CD4-positive, alpha-beta T cell (primary cell): ENCODE measurements around the gene PIK3R2. TPM values are rescaled to one million over a fixed set of nuclear protein-coding genes. Genes with fewer than 3 reads are reported as not detected.

Experiments
- ATAC-seq: fragments of 200-7000 bp; cut with Tn5 transposase; one replicate; pipeline ENCODE4 v1.10.0; 2022; ENCODE audit warnings: mild to moderate bottlenecking; ENCODE audit not compliant: poor library complexity
- CTCF ChIA-PET: fragments of 350-600 bp; sonication (Branson Sonifier 250); formaldehyde crosslinking; loops from one replicate; lab custom pipeline; 2021; ENCODE audit warnings: antibody characterized with exemption, inconsistent platforms; lab: Charles Lee
- POLR2A ChIA-PET: fragments of 350-600 bp; sonication (Branson Sonifier 250); formaldehyde crosslinking; loops from one replicate; lab custom pipeline; 2021; ENCODE audit warnings: antibody characterized with exemption, inconsistent platforms; lab: Charles Lee
- DNase-seq, 14 experiments: peaks; one replicate each; pipeline ENCODE4 v3.0.0-alpha.2; 2013 to 2020; ENCODE audit warnings: mixed read lengths in 2 of 14
- H3K27ac ChIP-seq, 2 donors: one replicate each; pipeline versions ENCODE4 v1.5.1 to v1.7.0; 2013; ENCODE audit warnings: low read length in 2 of 2, low read depth in 1 of 2, mild to moderate bottlenecking in 1 of 2
- H3K27me3 ChIP-seq, 2 experiments: 1 replicate in 1 of 2; 2 replicates in 1 of 2; pipeline versions ENCODE4 v1.6.1 to v1.7.0; 2013; ENCODE audit warnings: low read length in 2 of 2, control low read depth in 1 of 2, mild to moderate bottlenecking in 1 of 2, moderate library complexity in 1 of 2; ENCODE audit not compliant: insufficient read depth in 2 of 2, control insufficient read depth in 1 of 2
- H3K36me3 ChIP-seq: one replicate; pipeline ENCODE4 v1.6.1; 2013; ENCODE audit warnings: low read length, control low read depth; ENCODE audit not compliant: insufficient read depth
- H3K4me1 ChIP-seq: one replicate; pipeline ENCODE4 v1.6.1; 2013; ENCODE audit warnings: low read length, control low read depth; ENCODE audit not compliant: insufficient read depth
- H3K4me3 ChIP-seq: one replicate; pipeline ENCODE4 v1.5.1; 2013; ENCODE audit warnings: mild to moderate bottlenecking, low read length, moderate library complexity
- H3K9me3 ChIP-seq, 2 experiments: 1 replicate in 1 of 2; 2 replicates in 1 of 2; pipeline versions ENCODE4 v1.6.1 to v1.7.0; 2013; ENCODE audit warnings: low read length in 2 of 2, mild to moderate bottlenecking in 2 of 2, control low read depth in 1 of 2, moderate library complexity in 1 of 2; ENCODE audit not compliant: control insufficient read depth in 1 of 2, insufficient read depth in 1 of 2
- H3K27ac Mint-ChIP-seq: one replicate; pipeline ENCODE4 v1.8.0; 2020; ENCODE audit warnings: mixed read lengths
- H3K27me3 Mint-ChIP-seq: one replicate; pipeline ENCODE4 v1.8.0; 2021; ENCODE audit warnings: mixed read lengths
- H3K36me3 Mint-ChIP-seq: one replicate; pipeline ENCODE4 v1.8.0; 2021; ENCODE audit warnings: low read depth, mixed read lengths
- H3K4me1 Mint-ChIP-seq: one replicate; pipeline ENCODE4 v1.8.0; 2021; ENCODE audit warnings: low read depth, mixed read lengths
- H3K4me3 Mint-ChIP-seq: one replicate; pipeline ENCODE4 v1.8.0; 2020; ENCODE audit warnings: mild to moderate bottlenecking, mixed read lengths
- H3K9me3 Mint-ChIP-seq: one replicate; pipeline ENCODE4 v1.8.0; 2020; ENCODE audit warnings: mixed read lengths
- intact Hi-C, 2 experiments: fragments of 100-400 bp; cut with DNase I in 1 of 2; cut with micrococcal nuclease in 1 of 2; formaldehyde crosslinking; loops; one replicate each; pipeline versions ENCODE4 v1.15.1 to v1.9.0; 2023 to 2025; cut with DNase I, micrococcal nuclease
- total RNA-seq, 174 experiments: library from RNA in 2 of 174; stranded (reverse) in 2 of 174; gene quantifications; one replicate each; pipeline ENCODE4 v1.2.3 and lab custom pipeline; 2021 to 2026
- TF ChIP-seq, protein P1 (sequence below): fragments of 200-600 bp; IDR thresholded peaks from one replicate; pipeline ENCODE4 v1.8.0; 2022; ENCODE audit warnings: antibody characterized with exemption, mild to moderate bottlenecking

PIK3R2 gene
- total RNA-seq, 2 experiments from 2014 or later: 4.6 to 5.6 TPM

DNA sequence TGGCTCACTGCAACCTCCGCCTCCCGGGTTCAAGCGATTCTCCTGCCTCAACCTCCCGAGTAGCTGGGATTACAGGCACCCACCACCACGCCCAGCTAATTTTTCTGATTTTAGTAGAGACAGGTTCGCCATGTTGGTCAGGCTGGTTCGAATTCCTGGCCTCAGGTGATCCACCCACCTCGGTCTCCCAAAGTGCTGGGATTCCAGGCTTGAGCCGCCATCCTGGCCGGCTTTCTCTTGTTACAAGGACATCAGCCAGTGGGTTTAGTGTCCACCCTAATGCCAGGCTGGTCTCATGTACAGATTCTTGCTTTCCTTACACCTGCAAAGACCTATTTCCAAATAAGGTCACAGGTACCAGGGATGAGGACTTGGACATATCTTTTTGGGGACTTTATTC lies 6.8 kb downstream of the PIK3R2 start:
- peaks cover 23% of the 10 kb centered on the region for H3K4me1 ChIP-seq
- H3K9me3 Mint-ChIP-seq: no peaks in the 10 kb centered on the region
- no peaks in the 10 kb centered on the region for H3K27me3 Mint-ChIP-seq
- no peak overlapping the region for H3K4me3 ChIP-seq
- CTCF ChIA-PET: interaction anchor here (1.2 kb wide), 1 partner anchor 95 kb away, joined by 3 read pairs; a partner anchor contains a TSS
- intact Hi-C loops: loop anchor here in 1 of 2 experiments (1.0 to 2.0 kb wide), 2 partner anchors 47 to 91 kb away; no protein-coding TSS in a partner anchor
- peaks cover 13% of the 10 kb centered on the region for H3K4me1 Mint-ChIP-seq
- H3K36me3 ChIP-seq: peaks cover 24% of the 10 kb centered on the region
- H3K27ac Mint-ChIP-seq: no peak overlapping the region
- TF ChIP-seq, protein P1, sequence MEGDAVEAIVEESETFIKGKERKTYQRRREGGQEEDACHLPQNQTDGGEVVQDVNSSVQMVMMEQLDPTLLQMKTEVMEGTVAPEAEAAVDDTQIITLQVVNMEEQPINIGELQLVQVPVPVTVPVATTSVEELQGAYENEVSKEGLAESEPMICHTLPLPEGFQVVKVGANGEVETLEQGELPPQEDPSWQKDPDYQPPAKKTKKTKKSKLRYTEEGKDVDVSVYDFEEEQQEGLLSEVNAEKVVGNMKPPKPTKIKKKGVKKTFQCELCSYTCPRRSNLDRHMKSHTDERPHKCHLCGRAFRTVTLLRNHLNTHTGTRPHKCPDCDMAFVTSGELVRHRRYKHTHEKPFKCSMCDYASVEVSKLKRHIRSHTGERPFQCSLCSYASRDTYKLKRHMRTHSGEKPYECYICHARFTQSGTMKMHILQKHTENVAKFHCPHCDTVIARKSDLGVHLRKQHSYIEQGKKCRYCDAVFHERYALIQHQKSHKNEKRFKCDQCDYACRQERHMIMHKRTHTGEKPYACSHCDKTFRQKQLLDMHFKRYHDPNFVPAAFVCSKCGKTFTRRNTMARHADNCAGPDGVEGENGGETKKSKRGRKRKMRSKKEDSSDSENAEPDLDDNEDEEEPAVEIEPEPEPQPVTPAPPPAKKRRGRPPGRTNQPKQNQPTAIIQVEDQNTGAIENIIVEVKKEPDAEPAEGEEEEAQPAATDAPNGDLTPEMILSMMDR: no peak
- no peaks in the 10 kb centered on the region for H3K9me3 ChIP-seq
- ATAC-seq: no peak
- H3K4me3 Mint-ChIP-seq: no peak overlapping the region
- H3K36me3 Mint-ChIP-seq: peaks cover 16% of the 10 kb centered on the region
- no peak overlapping the region for H3K27ac ChIP-seq
- POLR2A ChIA-PET: interaction anchor here (1.5 kb wide), 1 partner anchor 14 kb away, joined by 4 read pairs; no protein-coding TSS in a partner anchor
- DNase-seq: peak in 1 of 14 experiments; percentile 16
- no peaks in the 10 kb centered on the region for H3K27me3 ChIP-seq

DNA sequence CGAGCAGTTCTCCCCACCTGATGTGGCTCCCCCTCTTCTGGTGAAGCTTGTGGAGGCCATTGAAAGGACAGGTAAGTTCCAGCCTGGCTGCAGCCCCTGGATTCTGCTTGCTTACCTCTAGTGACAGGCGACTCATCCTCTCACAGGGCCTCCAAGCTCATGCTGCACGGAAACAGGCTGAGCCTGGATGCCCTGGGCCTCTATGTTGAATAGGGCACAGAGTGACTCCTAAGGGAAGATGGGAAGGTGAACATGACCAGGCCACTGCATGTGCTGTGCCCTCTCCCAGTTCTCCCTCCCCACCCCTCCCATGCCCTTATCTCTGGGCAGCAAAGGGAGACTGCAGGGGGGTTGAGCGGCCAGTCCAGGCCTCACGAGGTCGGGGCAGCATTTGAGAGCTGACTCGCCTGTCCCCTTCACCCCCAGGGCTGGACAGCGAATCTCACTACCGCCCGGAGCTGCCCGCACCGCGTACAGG lies 7.6 kb downstream of the PIK3R2 start:
- ATAC-seq (no peak), DNase-seq (no peak)
- ChIA-PET CTCF (interaction anchor here (1.2 to 1.8 kb wide), 2 partner anchors 8 to 94 kb away, joined by 3 to 9 read pairs; partner anchors contain the start of gene PIK3R2), POLR2A (interaction anchor here (1.0 to 1.5 kb wide), 2 partner anchors 9 to 70 kb away, joined by 3 to 5 read pairs; no protein-coding TSS in a partner anchor)
- peak overlapping the region; percentile 33 for H3K27ac Mint-ChIP-seq
- peaks cover 21% of the 10 kb centered on the region for H3K4me1 ChIP-seq
- intact Hi-C loops: loop anchor here in 1 of 2 experiments (1.0 to 2.0 kb wide), 2 partner anchors 48 to 91 kb away; no protein-coding TSS in a partner anchor
- TF ChIP-seq, protein P1: no peak
- H3K27ac ChIP-seq: no peak overlapping the region
- no peaks in the 10 kb centered on the region for H3K27me3 Mint-ChIP-seq
- H3K4me3 ChIP-seq: no peak overlapping the region
- no peaks in the 10 kb centered on the region for H3K27me3 ChIP-seq
- H3K9me3 Mint-ChIP-seq: no peaks in the 10 kb centered on the region
- no peaks in the 10 kb centered on the region for H3K9me3 ChIP-seq
- H3K4me1 Mint-ChIP-seq: peaks cover 13% of the 10 kb centered on the region
- H3K36me3 ChIP-seq: peaks cover 22% of the 10 kb centered on the region
- peak overlapping the region; percentile 31 for H3K4me3 Mint-ChIP-seq
- H3K36me3 Mint-ChIP-seq: peaks cover 18% of the 10 kb centered on the region

GRCh38 chr19:18160971-18161635 lies 8.1 kb downstream of the PIK3R2 start:
- intact Hi-C loops: loop anchor here (1.0 to 2.0 kb wide), 3 partner anchors 48 to 249 kb away; no protein-coding TSS in a partner anchor
- H3K27me3 Mint-ChIP-seq: no peaks in the 10 kb centered on the region
- peaks cover 12% of the 10 kb centered on the region for H3K4me1 Mint-ChIP-seq
- TF ChIP-seq, protein P1: peak; percentile 53
- ATAC-seq: peak; percentile 99
- H3K27me3 ChIP-seq: no peaks in the 10 kb centered on the region
- ChIA-PET POLR2A (interaction anchor here (1.0 to 1.5 kb wide), 3 partner anchors 9 to 70 kb away, joined by 3 to 5 read pairs (median 3); no protein-coding TSS in a partner anchor), CTCF (interaction anchor here (1.8 kb wide), 1 partner anchor 9 kb away, joined by 9 read pairs; the partner anchor contains the start of gene PIK3R2)
- peak; percentile 58 to 92 (median 82) for DNase-seq
- no peaks in the 10 kb centered on the region for H3K9me3 Mint-ChIP-seq
- no peak overlapping the region for H3K27ac Mint-ChIP-seq
- H3K36me3 Mint-ChIP-seq: peaks cover 23% of the 10 kb centered on the region
- peaks cover 28% of the 10 kb centered on the region for H3K36me3 ChIP-seq
- H3K27ac ChIP-seq: no peak overlapping the region
- no peaks in the 10 kb centered on the region for H3K9me3 ChIP-seq
- H3K4me3 ChIP-seq: peak overlapping the region; percentile 20
- no peak overlapping the region for H3K4me3 Mint-ChIP-seq
- peaks cover 21% of the 10 kb centered on the region for H3K4me1 ChIP-seq
